Measurements from ENCODE around the gene RPTN.

DNA sequence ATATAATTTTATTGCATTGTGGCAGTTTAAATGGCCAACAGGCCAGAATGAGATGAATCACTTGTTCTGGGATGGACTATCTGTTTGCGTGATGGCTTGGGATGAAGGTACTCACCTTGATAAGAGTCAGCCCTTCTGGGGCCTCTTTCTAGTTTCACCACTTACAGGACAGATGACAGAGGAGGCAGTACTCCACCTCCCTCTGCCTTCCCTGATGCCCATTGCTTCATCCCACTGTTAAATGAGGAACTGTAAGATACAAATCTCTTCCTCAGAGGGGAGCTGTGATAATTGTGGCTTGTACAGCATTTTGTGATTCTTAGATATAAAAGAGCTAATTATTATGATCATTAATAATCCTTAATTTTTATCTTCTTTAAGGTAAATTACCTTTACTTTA is 40.1 kb downstream of the RPTN start:
- TF ChIP-seq EZH2phosphoT487 (IDR thresholded peaks at IDR 0.05; ENCODE audit: borderline replicate concordance), result no peak
- TF ChIP-seq, protein P1, sequence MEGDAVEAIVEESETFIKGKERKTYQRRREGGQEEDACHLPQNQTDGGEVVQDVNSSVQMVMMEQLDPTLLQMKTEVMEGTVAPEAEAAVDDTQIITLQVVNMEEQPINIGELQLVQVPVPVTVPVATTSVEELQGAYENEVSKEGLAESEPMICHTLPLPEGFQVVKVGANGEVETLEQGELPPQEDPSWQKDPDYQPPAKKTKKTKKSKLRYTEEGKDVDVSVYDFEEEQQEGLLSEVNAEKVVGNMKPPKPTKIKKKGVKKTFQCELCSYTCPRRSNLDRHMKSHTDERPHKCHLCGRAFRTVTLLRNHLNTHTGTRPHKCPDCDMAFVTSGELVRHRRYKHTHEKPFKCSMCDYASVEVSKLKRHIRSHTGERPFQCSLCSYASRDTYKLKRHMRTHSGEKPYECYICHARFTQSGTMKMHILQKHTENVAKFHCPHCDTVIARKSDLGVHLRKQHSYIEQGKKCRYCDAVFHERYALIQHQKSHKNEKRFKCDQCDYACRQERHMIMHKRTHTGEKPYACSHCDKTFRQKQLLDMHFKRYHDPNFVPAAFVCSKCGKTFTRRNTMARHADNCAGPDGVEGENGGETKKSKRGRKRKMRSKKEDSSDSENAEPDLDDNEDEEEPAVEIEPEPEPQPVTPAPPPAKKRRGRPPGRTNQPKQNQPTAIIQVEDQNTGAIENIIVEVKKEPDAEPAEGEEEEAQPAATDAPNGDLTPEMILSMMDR (conservative IDR thresholded peaks at IDR 0.05; ENCODE audit: low read length), result no peak
